IPS-15b (cell line): ENCODE measurements around the gene CLEC18A.
"Not testable (repeated sequence)": the region's sequence is repeated elsewhere in the genome, so short reads cannot be mapped to it uniquely, and the experiment has no call there.

Source experiments
- H3K27me3 ChIP-seq: one replicate; pipeline ENCODE4 v1.6.1; 2013; ENCODE audit warnings: low read length; ENCODE audit not compliant: control insufficient read depth, insufficient read depth
- H3K36me3 ChIP-seq: one replicate; pipeline ENCODE4 v1.6.1; 2013; ENCODE audit warnings: low read length; ENCODE audit not compliant: control insufficient read depth, insufficient read depth
- H3K4me1 ChIP-seq: one replicate; pipeline ENCODE4 v1.6.1; 2013; ENCODE audit warnings: mild to moderate bottlenecking, low read length; ENCODE audit not compliant: control insufficient read depth, insufficient read depth
- H3K4me3 ChIP-seq: one replicate; pipeline ENCODE4 v1.5.1; 2013; ENCODE audit warnings: low read depth, low read length
- H3K9ac ChIP-seq: one replicate; pipeline ENCODE4 v1.6.1; 2013; ENCODE audit warnings: low read depth, mild to moderate bottlenecking, low read length
- H3K9me3 ChIP-seq: one replicate; pipeline ENCODE4 v1.6.1; 2013; ENCODE audit warnings: mild to moderate bottlenecking, low read length; ENCODE audit not compliant: control insufficient read depth, insufficient read depth

The CLEC18A gene

DNA sequence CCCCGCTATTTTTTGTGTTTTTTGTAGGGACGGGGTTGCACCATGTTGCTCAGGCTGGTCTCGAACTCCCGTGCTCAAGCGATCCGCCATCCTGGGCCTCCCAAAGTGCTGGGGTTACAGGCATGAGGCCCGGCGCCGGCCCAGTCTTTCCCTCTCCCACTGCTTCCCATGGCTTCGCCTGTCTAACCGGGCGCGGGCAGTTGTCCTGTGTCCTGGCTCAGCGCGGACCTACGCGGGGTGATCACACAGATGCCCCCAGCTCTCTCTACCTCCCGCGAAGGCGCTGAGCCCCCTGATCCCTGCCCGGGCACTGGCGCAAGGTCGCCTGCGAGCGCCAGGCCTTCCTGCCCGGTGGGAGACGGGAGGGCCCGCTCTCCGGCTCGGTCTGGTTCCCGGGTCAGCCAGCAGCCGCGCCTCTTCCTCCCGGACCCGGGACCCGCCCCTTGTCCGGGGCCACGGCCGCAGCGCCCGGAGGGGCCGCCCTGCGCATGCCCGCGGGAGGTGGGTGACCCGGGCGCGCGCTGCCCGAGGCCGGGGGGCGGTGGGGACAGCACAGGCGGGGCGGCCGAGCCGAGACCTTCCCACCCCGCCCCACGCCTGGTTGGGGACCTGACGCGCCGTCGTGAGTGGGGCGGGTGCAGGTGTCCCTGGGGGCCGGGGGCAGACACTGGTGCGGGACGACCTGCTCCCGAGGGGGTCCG, 14.0 kb downstream of the CLEC18A start:
- H3K36me3 ChIP-seq, H3K9me3 ChIP-seq, H3K27me3 ChIP-seq, H3K4me1 ChIP-seq: not testable (repeated sequence)
- Histone ChIP-seq H3K9ac (peak overlapping the region; percentile 37), H3K4me3 (peak overlapping the region; percentile 32)

DNA sequence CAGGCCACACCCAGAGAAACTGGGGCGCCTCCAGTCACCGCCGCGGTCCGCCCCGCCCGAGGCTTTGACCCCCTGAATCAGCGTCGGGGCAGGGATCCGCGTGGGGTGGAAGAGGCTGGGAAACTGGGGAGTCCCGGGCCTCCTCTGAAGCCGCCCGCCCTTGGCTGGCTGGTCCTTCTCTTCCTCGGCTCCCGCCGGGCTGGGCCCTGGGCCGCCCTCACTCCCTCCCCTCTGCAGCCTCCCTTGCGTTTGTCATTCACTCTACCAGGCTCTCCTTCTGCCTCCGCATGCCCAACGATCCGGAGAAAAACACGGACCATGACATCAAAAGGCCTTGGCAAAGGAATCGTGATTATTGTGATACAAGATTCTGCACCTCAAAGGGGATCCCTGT, 14.5 kb downstream of the CLEC18A start:
- H3K4me3 ChIP-seq: peak overlapping the region; percentile 22
- not testable (repeated sequence) for H3K36me3 ChIP-seq, H3K27me3 ChIP-seq, H3K9ac ChIP-seq, H3K9me3 ChIP-seq, H3K4me1 ChIP-seq

DNA sequence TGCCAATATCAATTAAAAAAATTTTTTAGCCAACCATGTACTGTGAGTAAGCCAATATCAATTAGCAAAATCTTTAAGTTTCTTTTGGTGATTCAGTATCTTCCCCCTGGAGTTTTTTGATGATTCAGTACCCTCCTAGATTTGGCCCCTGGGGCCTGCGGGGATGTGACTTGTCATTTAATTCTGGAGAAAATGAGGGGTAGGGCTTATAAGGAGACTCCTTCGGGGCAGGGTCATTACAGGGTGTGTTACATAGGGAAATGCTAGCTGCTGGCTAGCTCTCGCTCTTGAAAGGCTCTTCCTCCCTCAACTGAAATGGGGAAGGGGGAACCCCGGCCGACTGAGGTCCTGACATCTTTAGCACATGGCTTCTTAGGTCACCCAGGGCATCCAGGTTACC, 16.6 kb downstream of the CLEC18A start:
- not testable (repeated sequence) for H3K9me3 ChIP-seq, H3K4me1 ChIP-seq, H3K36me3 ChIP-seq, H3K4me3 ChIP-seq, H3K27me3 ChIP-seq, H3K9ac ChIP-seq

DNA sequence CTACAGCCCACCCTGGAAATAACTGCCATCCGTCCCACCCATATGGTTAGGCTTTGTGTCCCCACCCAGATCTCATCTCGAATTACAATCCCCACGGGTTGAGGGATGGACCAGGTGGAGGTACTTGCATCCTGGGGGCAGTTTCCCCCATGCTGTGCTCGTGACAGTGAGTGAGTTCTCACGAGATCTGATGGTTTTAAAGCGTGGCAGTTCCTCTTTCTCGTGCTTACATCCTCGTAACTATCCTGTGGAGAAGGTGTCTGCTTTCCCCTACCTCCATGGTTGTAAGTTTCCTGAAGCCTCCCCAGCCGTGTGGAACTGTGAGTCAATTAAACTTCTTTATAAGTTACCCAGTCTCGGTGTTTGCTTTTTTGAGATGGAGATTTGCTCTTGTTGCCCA, 17.0 kb downstream of the CLEC18A start:
- not testable (repeated sequence) for H3K9me3 ChIP-seq, H3K4me3 ChIP-seq, H3K27me3 ChIP-seq, H3K36me3 ChIP-seq, H3K9ac ChIP-seq, H3K4me1 ChIP-seq

DNA sequence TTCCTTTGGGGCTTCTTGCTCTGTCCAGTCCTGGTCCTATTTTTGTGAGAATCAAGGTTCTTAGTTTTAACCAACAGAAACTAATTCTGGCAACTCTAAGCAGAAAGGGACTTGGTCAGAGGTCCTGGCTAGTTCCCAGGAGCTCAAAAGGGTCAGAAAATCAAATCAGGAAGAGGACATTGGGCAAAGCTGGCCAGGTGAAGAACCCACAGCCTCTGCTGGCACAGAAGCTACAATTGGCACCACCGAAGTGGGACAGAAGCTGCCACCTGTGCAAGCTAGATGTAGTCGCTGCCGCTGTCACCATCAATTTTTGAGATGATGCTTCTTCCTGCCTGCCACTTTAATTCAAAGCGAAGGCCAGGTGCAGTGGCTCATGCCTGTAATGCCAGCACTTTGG, 18.5 kb downstream of the CLEC18A start:
- H3K27me3 ChIP-seq, H3K9me3 ChIP-seq, H3K4me3 ChIP-seq, H3K36me3 ChIP-seq, H3K9ac ChIP-seq, H3K4me1 ChIP-seq: not testable (repeated sequence)

DNA sequence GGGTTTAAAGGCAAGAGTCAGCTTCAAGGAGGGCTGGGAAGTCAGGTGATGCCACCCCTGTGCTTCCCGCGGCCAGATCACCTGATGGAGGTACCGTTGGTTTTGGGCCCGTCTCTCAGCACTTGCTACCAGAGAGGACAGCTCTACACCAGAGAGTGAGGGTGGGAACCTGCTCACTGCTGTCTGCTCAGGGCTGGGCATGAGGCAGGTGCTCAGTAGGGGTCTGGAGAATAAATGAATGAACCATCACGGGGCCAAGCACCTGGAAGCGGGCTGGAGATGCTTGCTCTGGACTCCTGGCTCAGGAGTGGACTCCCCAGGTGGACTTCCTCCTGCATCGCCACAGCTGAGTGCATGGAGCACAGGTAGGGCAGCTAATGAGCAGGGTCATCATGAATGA, 21.0 kb downstream of the CLEC18A start:
- H3K4me1 ChIP-seq, H3K4me3 ChIP-seq, H3K9me3 ChIP-seq, H3K27me3 ChIP-seq, H3K9ac ChIP-seq, H3K36me3 ChIP-seq: not testable (repeated sequence)

DNA sequence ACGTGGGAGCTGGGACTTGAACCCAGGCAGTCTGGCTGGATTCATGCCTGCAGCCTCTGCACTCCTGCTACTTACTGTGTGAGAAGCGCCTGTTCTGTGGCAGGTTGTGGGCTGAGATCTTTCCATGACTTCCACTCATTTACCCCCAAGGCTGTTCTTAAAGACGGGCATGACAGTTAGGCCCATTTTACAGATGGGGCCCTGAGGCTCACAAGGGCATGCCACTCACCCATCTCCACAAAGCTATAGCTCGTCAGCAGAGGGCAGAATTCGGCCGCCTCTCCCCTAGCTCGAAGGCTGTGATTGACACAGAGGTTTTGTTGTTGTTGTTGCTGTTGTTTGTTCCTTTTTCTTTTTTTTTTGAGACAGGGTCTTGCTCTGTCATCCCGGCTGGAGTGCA, 21.8 kb downstream of the CLEC18A start:
- H3K9ac ChIP-seq, H3K9me3 ChIP-seq, H3K4me1 ChIP-seq, H3K36me3 ChIP-seq, H3K4me3 ChIP-seq, H3K27me3 ChIP-seq: not testable (repeated sequence)

DNA sequence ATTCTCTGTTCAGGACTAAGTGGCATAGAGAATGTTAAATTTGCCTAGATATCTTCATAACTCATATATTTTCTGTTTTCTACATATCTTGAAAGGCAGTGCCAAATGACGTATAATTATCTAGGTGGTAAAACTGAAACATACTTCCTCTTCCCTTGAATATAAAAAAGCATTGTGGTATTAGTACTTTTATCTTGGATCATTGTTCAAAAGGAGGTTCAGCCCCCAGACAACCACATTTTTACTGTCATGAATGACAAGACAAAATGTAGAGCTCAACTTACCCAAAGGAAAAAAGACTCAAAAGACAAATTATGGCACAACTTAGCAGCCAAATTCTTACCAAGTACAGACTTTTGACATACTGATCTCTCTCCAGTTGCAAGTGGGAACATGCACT, 34.1 kb downstream of the CLEC18A start:
- not testable (repeated sequence) for H3K4me3 ChIP-seq, H3K27me3 ChIP-seq, H3K9ac ChIP-seq, H3K4me1 ChIP-seq, H3K36me3 ChIP-seq, H3K9me3 ChIP-seq

DNA sequence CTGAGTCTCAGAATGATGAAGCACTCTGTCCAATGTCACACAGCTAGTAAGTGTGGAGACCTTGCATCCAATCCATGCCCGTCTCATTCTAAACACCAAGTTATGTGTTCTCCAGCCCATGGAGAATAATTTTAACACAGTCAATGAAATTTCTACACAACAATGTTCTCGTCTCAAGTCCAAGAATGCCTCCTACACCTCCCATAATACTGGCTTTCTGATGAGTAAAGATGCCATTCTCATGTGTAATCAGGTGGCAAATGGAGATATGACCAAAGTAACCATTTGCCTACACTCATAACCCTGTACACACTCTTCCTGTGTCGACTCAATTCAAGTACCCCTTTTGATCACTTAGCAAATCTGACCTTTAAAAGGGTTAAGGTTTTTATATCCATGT, 46.8 kb downstream of the CLEC18A start:
- H3K4me3 ChIP-seq, H3K9me3 ChIP-seq, H3K9ac ChIP-seq, H3K4me1 ChIP-seq, H3K27me3 ChIP-seq, H3K36me3 ChIP-seq: not testable (repeated sequence)

DNA sequence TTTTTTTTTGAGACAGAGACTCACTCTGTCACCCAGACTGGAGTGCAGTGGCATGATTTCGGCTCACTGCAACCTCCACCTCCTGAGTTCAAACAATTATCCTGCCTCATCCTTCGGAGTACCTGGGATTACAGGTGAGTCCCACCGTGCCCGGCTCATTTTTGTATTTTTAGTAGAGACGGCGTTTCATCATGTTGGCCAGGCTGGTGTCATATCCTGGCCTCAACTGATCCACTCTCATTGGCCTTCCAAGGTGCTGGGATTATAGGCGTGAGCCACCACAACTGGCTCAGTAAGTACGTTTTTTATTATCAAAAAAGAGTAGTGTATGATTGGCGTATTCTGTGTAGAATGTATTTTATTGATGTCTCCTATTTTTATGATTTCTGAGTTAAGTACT, 48.7 kb downstream of the CLEC18A start:
- H3K4me1 ChIP-seq, H3K9me3 ChIP-seq, H3K4me3 ChIP-seq, H3K9ac ChIP-seq, H3K36me3 ChIP-seq, H3K27me3 ChIP-seq: not testable (repeated sequence)

DNA sequence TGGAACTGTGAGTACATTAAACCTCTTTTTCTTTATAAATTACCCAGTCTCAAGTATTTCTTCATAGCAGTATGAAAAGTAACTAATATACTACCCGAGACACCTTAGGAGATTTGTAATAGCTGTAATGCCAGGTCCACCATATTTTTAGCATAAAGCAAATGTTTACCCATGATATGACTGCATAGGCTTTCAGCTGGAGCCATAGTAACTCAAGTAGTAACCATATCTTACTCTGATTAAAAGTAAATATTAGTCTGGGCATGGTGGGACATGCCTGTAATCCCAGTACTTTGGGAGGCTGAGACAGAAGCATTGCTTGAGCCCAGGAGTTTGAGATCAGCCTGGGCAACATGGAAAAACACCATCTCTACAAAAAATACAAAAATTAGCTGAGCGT, 52.4 kb downstream of the CLEC18A start:
- H3K4me1 ChIP-seq, H3K9me3 ChIP-seq: not testable (repeated sequence)

DNA sequence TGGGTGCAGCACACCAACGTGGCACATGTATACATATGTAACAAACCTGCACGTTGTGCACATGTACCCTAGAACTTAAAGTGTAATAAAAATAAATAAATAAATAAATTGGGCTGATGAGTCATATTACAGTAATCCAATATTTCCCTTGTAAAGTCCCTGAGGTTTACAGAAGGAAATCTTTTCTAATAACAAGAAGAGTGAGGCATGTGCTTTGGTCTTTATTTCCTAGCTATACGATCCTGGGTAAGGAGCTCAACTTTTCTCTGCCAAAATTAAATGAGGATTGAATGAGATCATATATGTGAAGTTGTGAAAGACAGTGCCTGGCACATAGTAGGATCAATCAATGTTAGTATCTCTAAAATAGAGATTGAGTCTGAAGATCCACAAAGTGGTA, 57.5 kb downstream of the CLEC18A start:
- H3K4me3 ChIP-seq, H3K4me1 ChIP-seq, H3K36me3 ChIP-seq, H3K27me3 ChIP-seq, H3K9ac ChIP-seq, H3K9me3 ChIP-seq: not testable (repeated sequence)

More for the DNA sequence above, 52.4 kb downstream of the CLEC18A start:
- not testable (repeated sequence) for H3K4me3 ChIP-seq, H3K9ac ChIP-seq, H3K27me3 ChIP-seq, H3K36me3 ChIP-seq

DNA sequence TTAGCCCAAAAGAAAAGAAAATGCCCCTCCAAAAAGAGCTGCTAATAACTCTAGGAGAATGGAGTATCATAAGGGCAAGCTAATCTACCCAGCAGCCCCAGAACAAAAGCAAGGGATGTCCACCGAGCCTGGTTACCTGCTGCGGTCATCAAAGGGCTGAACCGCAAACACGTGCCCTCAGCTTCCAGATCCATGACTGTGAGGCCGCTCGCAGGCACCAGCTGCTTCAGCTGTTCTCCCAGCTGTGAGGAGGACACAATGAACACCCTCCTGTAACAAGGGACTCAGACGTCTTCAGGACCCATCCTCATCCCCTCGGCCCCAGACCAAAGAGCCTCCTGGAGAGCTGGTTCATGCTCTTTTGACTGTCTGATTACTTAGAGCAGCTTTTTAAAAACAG, 59.5 kb downstream of the CLEC18A start:
- not testable (repeated sequence) for H3K27me3 ChIP-seq, H3K9ac ChIP-seq, H3K9me3 ChIP-seq, H3K4me1 ChIP-seq, H3K4me3 ChIP-seq, H3K36me3 ChIP-seq
